GM12873 (cell line): ENCODE measurements around the gene FAM219A.

ENCODE experiments used
- TF ChIP-seq, protein P1 (sequence below): IDR thresholded peaks from 2 replicates; pipeline ENCODE4 v1.5.1; 2012; ENCODE audit warnings: low read depth, mild to moderate bottlenecking, moderate library complexity, low read length, control low read depth; ENCODE audit not compliant: insufficient read depth; ENCODE audit errors: missing control alignments

Gene FAM219A

DNA sequence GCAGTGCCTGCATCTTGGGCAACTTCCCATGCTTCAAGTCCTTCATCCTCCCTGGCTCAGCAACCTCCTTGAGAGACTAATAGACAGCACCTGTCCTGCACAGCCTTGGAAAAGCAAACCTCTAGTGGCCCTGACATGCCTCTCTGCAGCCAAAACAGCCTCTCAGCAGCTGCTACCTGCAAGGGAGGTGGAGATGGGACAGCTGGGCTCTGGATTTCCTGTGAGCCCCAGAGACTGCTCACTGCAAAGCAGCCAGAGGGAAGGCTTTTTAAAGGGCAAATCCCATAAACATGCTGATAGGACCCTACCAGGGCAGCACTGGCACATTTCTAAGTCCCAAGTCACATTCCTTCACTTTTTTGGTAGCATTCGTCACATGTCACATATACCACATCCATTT, 50.2 kb downstream of the FAM219A start:
- TF ChIP-seq, protein P1, sequence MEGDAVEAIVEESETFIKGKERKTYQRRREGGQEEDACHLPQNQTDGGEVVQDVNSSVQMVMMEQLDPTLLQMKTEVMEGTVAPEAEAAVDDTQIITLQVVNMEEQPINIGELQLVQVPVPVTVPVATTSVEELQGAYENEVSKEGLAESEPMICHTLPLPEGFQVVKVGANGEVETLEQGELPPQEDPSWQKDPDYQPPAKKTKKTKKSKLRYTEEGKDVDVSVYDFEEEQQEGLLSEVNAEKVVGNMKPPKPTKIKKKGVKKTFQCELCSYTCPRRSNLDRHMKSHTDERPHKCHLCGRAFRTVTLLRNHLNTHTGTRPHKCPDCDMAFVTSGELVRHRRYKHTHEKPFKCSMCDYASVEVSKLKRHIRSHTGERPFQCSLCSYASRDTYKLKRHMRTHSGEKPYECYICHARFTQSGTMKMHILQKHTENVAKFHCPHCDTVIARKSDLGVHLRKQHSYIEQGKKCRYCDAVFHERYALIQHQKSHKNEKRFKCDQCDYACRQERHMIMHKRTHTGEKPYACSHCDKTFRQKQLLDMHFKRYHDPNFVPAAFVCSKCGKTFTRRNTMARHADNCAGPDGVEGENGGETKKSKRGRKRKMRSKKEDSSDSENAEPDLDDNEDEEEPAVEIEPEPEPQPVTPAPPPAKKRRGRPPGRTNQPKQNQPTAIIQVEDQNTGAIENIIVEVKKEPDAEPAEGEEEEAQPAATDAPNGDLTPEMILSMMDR = no peak

DNA sequence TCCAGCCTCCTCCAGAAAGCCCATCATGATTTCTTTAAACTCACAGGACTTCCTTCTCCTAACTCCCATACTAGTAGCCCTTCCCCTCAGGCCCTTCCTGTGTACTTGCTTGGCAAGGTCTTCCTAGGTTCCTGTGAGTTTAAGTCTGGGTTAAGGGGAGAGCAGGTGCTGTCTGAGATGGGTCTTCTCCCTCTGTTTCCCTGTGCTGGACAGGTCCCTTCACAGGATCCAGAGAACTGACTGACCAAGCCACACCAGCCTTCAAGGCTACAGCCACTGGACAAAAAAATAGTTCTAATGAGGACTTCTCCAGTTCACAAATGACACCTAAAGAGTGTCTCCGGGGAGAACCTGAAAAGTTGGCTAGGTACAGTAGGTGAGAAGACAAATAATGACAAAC, 52.2 kb downstream of the FAM219A start:
- TF ChIP-seq, protein P1 = no peak

DNA sequence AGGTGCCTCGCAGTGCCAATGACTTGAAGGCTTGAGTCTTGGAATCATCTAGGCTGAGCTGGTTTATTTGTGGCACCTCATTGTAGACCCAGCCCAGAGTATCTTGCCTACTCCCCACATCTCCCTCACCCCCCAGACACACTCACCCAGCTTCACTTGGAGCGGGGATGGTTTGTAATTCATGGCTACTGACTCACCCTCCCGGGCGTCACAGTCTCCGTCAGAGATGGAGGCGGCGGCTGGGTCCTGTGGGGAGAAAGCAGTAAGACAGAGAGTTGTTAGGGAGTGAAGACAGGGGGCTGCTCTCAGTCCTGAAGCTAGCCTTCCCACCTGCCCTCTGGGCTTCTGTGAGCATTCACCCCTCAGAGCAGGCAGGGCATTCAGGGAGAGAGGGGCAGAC, 52.7 kb downstream of the FAM219A start:
- TF ChIP-seq, protein P1 = no peak

DNA sequence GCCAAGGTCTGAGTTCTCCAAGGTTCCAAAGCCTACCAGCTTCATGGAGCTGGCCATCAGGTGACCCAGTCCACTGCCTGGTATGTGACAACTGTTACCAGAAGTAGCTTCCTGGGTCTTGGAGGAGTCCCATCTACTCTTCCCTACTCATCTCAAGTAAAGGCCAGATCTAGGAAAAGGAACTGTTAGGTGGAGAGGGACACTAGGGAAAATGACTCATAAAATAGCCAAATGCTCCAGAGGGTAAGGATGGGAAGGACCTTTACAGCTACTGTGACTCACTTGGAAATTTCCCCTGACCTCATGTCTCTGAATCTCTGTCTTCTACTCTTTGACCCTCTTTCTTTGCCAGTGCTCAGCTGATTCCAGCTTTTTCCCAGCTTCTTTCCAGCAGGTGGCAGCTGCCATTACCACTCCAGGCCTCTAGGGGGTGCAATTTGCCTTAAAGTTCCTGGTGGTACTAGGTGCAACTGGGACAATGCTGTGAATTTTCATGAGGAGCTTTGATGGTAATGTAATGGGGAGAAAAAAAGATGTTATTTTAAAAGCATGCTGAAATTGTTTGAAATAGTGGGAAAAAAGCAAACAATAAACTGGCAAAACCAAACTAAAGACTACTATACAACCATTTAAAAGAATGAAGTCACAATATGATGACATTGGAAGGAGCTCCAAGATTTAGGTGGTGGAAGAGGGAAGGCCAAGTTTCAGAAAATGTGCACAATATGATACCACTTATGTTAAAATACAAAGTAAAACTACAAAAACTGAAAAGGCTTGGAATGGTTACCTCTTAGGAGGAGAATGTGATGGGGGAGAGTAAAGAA, 54.6 kb downstream of the FAM219A start:
- TF ChIP-seq, protein P1 = peak; percentile 94

DNA sequence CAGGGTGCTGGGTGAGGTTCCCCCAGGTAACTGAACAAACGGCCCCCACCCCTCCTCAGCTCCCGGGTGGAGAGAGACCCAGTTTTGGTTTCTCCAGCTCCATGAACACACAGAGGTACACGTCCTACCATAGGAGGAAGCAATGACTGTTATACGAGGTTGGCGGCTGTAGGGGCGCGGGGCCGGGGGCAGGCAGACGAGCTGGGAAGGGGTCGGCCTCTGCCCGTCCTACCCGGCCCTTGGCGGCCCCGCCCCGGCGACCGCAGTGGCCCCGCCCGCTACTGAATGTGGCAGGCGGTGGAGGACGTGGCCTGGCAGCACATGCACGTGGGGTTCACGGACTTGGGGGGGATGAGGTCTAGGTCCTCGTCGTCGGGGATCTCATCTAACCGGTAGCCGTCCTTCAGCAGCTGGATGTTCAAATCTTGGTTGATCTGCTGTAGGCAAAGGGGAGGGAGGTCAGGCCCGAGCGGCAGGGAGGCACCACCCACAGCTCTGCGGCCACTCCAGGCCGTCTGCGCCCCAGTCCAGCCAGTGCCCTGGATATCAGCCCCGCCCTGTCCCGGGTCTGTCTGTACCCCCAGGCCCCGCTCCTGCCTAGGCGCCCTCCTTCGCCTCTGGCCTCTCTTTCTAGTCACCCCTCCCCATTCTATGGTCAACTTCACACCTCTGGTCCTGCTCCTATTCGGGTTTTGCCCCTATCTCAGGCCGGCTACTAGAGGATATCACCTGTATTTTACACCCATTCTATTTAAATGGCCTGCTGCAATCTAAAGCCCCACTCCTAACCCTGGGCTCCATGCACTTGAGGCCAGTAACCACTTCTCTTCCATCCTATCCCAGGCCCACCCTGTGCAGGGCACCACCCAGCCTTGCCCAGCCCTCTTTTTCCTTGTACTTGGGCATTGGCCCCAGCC, 57.4 kb downstream of the FAM219A start:
- TF ChIP-seq, protein P1 = no peak

DNA sequence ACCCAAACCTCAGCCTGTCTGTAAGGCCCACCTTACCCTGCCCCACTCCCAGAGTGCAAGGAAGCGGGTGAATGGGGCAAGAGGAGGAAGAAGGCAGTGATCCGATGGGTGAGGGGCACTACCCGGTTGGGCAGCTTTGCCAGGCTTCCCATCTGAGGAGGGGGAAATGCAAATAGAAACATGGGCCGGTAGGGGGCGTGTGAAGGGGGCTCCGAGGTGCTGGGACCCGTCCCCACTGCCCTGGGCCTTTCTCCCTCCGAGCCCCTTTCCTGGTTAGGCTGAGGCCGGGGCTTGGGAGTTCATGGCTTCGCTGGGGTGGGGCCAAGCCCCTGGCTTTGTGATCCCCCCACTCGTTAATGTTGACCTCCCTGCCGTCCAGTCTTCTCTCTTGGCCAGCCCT, 58.1 kb downstream of the FAM219A start:
- TF ChIP-seq, protein P1 = peak; percentile 15

DNA sequence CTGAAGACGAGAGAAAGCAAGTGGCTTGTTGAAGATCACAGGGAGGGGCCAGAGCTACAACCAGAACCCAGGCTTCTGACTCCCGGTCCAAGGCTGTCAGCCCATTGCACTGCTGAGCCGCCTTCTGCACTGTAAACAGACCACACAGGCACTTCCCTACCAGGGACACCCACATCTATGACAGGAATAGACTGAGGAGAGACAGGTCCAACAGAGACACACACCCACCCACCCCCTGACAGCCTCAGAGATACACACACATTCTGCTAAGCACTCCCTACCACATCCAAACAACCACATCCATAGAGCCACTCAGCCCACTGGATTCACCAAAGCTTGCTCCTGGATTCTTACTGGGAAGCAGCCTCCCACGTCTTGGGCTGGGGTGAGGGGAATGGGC, 58.6 kb downstream of the FAM219A start:
- TF ChIP-seq, protein P1 = no peak
